HepG2 (cell line): ENCODE results near the gene FAM187B. TPM values are rescaled to one million over a fixed set of nuclear protein-coding genes. Genes with fewer than 3 reads are reported as not detected.

Source experiments
- BRD4 ChIP-seq: sonication (generic); formaldehyde crosslinking; IDR thresholded peaks from 2 replicates; pipeline ENCODE4 v1.4.0; 2020; ENCODE audit warnings: missing genetic modification reagents
- CBFB ChIP-seq: sonication (generic); formaldehyde crosslinking; IDR thresholded peaks from 2 replicates; pipeline ENCODE4 v1.4.0; 2020; ENCODE audit warnings: missing genetic modification reagents
- FOXC1 ChIP-seq: sonication (generic); formaldehyde crosslinking; IDR thresholded peaks from 2 replicates; pipeline ENCODE4 v1.8.0; 2022; ENCODE audit warnings: mild to moderate bottlenecking, missing genetic modification reagents, borderline replicate concordance
- FUBP1 ChIP-seq: sonication (generic); formaldehyde crosslinking; IDR thresholded peaks from 2 replicates; pipeline ENCODE4 v1.5.1; 2020; ENCODE audit warnings: missing genetic modification reagents, mild to moderate bottlenecking, borderline replicate concordance
- JARID2 ChIP-seq: sonication (generic); formaldehyde crosslinking; IDR thresholded peaks from 2 replicates; pipeline ENCODE4 v1.8.1; 2023; ENCODE audit warnings: missing genetic modification reagents, inconsistent platforms; ENCODE audit not compliant: insufficient replicate concordance
- KDM5B ChIP-seq: sonication (generic); formaldehyde crosslinking; IDR thresholded peaks from 2 replicates; pipeline ENCODE4 v1.4.0; 2020; ENCODE audit warnings: missing genetic modification reagents, mild to moderate bottlenecking, borderline replicate concordance
- MYC ChIP-seq: sonication (generic); formaldehyde crosslinking; IDR thresholded peaks from 2 replicates; pipeline ENCODE4 v1.9.0; 2021; ENCODE audit warnings: missing genetic modification reagents, borderline replicate concordance
- PHF21A ChIP-seq: sonication (generic); formaldehyde crosslinking; IDR thresholded peaks from 2 replicates; pipeline ENCODE4 v1.5.0; 2020; ENCODE audit warnings: mild to moderate bottlenecking, missing genetic modification reagents
- RBM39 ChIP-seq: fragments of 200-400 bp; formaldehyde crosslinking; IDR thresholded peaks from one replicate; pipeline ENCODE4 v1.6.1; 2018; ENCODE audit warnings: antibody characterized with exemption, mild to moderate bottlenecking, low read depth, low read length; ENCODE audit not compliant: poor library complexity, severe bottlenecking
- RCOR2 ChIP-seq: IDR thresholded peaks from 2 replicates; pipeline ENCODE4 v1.6.1; 2016; ENCODE audit warnings: missing biosample characterization, missing genetic modification reagents
- REL ChIP-seq: sonication (generic); formaldehyde crosslinking; conservative IDR thresholded peaks from 2 replicates; pipeline ENCODE4 v1.8.0; 2022; ENCODE audit warnings: mild to moderate bottlenecking, missing genetic modification reagents, moderate library complexity
- RELA ChIP-seq: sonication (generic); formaldehyde crosslinking; IDR thresholded peaks from 2 replicates; pipeline ENCODE4 v1.4.0; 2020; ENCODE audit warnings: missing genetic modification reagents
- REPIN1 ChIP-seq: sonication (generic); formaldehyde crosslinking; IDR thresholded peaks from 2 replicates; pipeline ENCODE4 v1.8.0; 2022; ENCODE audit warnings: missing genetic modification reagents, low read depth, mild to moderate bottlenecking, borderline replicate concordance
- RFXAP ChIP-seq: sonication (generic); formaldehyde crosslinking; IDR thresholded peaks from 2 replicates; pipeline ENCODE4 v1.4.0; 2020; ENCODE audit warnings: missing genetic modification reagents, borderline replicate concordance
- ZBTB14 ChIP-seq: sonication (generic); formaldehyde crosslinking; IDR thresholded peaks from 2 replicates; pipeline ENCODE4 v1.4.0; 2020; ENCODE audit warnings: missing genetic modification reagents
- ZFP36L1 ChIP-seq: sonication (generic); formaldehyde crosslinking; IDR thresholded peaks from 2 replicates; pipeline ENCODE4 v1.8.0; 2022; ENCODE audit warnings: mild to moderate bottlenecking, missing genetic modification reagents, moderate library complexity
- ZNF160 ChIP-seq: sonication (generic); formaldehyde crosslinking; IDR thresholded peaks from 2 replicates; pipeline ENCODE4 v1.8.0; 2022; ENCODE audit warnings: mild to moderate bottlenecking, inconsistent platforms, missing genetic modification reagents
- ZNF256 ChIP-seq: sonication (generic); formaldehyde crosslinking; conservative IDR thresholded peaks from 2 replicates; pipeline ENCODE4 v1.4.0; 2020; ENCODE audit warnings: missing genetic modification reagents
- ZNF264 ChIP-seq: sonication (generic); formaldehyde crosslinking; IDR thresholded peaks from 2 replicates; pipeline ENCODE4 v1.4.0; 2020; ENCODE audit warnings: missing genetic modification reagents
- ZNF281 ChIP-seq: sonication (generic); formaldehyde crosslinking; IDR thresholded peaks from 2 replicates; pipeline ENCODE4 v1.4.0; 2020; ENCODE audit warnings: missing genetic modification reagents, borderline replicate concordance
- ZNF383 ChIP-seq: sonication (generic); formaldehyde crosslinking; IDR thresholded peaks from 2 replicates; pipeline ENCODE4 v1.4.0; 2020; ENCODE audit warnings: missing genetic modification reagents, mild to moderate bottlenecking, borderline replicate concordance
- ZNF446 ChIP-seq: sonication (generic); formaldehyde crosslinking; IDR thresholded peaks from 2 replicates; pipeline ENCODE4 v1.5.0; 2020; ENCODE audit warnings: mild to moderate bottlenecking, missing genetic modification reagents
- ZNF629 ChIP-seq: sonication (generic); formaldehyde crosslinking; conservative IDR thresholded peaks from 2 replicates; pipeline ENCODE4 v1.5.0; 2020; ENCODE audit warnings: missing genetic modification reagents
- ZNF746 ChIP-seq: sonication (generic); formaldehyde crosslinking; IDR thresholded peaks from 2 replicates; pipeline ENCODE4 v1.8.0; 2022; ENCODE audit warnings: mild to moderate bottlenecking, missing genetic modification reagents
- polyA plus RNA-seq, 8 experiments: library from polyadenylated mRNA; depleted of rRNA in 3 of 8; stranded (reverse) in 7 of 8; unstranded in 1 of 8; fragments of >200 nt; fragmentation: Illumina TruSeq in 4 of 8; extraction: Trizol in 4 of 8; gene quantifications; 2 replicates each; pipeline versions ENCODE4 v1.2.1 to v1.2.3, GENCODE V29; 2011 to 2016; ENCODE audit warnings: low read depth in 4 of 8, missing spikeins in 1 of 8, mixed read lengths in 1 of 8; ENCODE audit not compliant: insufficient read depth in 1 of 8
- total RNA-seq, 5 experiments: library from RNA; depleted of rRNA; stranded (reverse); fragments of >200 nt; fragmentation: Illumina TruSeq; extraction: Trizol; gene quantifications; 2 replicates each; pipeline ENCODE4 v1.2.3, GENCODE V29; 2016; ENCODE audit warnings: low read depth in 1 of 5

Gene FAM187B
- total and polyA plus RNA-seq, 2 of the 13 experiments (the other 11 are each of a cell fraction or from before 2014, with no cell fraction given), result not detected

DNA sequence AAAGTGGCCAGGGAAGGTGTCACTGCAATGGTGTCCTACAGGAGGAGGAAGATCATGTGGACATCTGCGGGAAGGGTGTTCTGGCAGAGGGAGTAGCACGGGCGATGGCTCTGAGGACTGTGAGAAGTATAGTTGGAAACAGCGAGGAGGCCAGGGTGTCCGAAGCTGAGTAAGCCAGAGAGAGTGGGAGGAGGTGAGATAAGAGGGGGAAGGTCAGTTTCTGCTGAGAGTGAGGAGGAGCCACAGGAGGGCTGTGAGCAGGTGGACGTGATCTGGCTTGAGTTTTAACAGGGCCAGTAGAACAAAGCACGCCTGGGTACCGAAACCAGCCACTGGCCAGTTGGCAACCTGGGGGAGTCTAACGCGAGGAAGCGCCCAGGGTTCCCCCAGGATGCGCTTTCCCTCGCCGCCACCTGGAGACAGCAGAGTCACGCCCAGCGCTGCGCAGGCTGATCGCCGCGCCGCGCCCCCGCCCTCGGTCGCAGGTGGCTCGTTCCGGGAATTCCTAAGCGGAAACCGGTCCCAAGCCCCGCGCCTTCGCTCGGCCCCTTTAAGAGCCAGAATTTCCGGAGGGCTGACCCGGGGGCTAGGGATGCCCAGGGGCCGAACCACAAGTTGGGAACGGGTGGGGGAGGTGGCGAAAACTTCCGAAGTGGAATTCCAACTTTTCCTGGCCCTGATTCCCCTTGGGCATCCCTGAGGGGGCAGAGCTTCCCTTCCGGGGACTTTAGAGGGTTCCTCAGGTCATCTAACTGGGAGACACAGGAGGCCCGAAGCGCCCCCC is 19.2 kb upstream of the FAM187B start (continued):
- peak; percentile 33; the same call in 1 of the 2 replicates for TF ChIP-seq KDM5B
- peak; percentile 75 for TF ChIP-seq FOXC1 (CRISPR knock-in tag)
- no peak; the same call in 1 of the 2 replicates for TF ChIP-seq BRD4 (CRISPR knock-in tag)
- TF ChIP-seq ZNF446 (CRISPR knock-in tag), result no peak
- TF ChIP-seq JARID2, result peak; percentile 20
- 0 out of 2 replicates have a peak, but pooled peaks have one; percentile 46 for TF ChIP-seq CBFB
- TF ChIP-seq PHF21A (CRISPR knock-in tag), result peak; percentile 70
- TF ChIP-seq RCOR2 (CRISPR knock-in tag), result peak; percentile 60; the same call in 1 of the 2 replicates
- TF ChIP-seq REL (CRISPR knock-in tag), result 0 out of 2 replicates have a peak, but pooled peaks have one; percentile 20
- TF ChIP-seq RFXAP, result 0 out of 2 replicates have a peak, but pooled peaks have one; percentile 26
- TF ChIP-seq ZNF160, result no peak
- peak; percentile 78; the same call in 1 of the 2 replicates for TF ChIP-seq ZNF256
- no peak for TF ChIP-seq ZNF746 (CRISPR knock-in tag)
- TF ChIP-seq ZBTB14 (CRISPR knock-in tag), result peak; percentile 76
- TF ChIP-seq MYC (CRISPR knock-in tag), result peak; percentile 76; the same call in 1 of the 2 replicates
- TF ChIP-seq FUBP1 (CRISPR knock-in tag), result no peak
- TF ChIP-seq REPIN1 (CRISPR knock-in tag), result no peak
- TF ChIP-seq ZNF281, result no peak
- no peak for TF ChIP-seq ZNF629 (CRISPR knock-in tag)
- peak; percentile 27; the same call in 1 of the 2 replicates for TF ChIP-seq ZFP36L1 (CRISPR knock-in tag)
- TF ChIP-seq RBM39, result peak; percentile 31
- TF ChIP-seq ZNF264 (CRISPR knock-in tag), result peak; percentile 29; the same call in 1 of the 2 replicates
- 0 out of 2 replicates have a peak, but pooled peaks have one; percentile 4 for TF ChIP-seq RELA
- no peak for TF ChIP-seq ZNF383 (CRISPR knock-in tag)
